GM23248 (cell line): Measurements from ENCODE around the gene ZMIZ1.

Source experiments
- EZH2 ChIP-seq: fragments of 200-600 bp; sonication (generic); IDR thresholded peaks from 2 replicates; pipeline ENCODE4 v1.6.1; 2018; ENCODE audit warnings: antibody characterized with exemption, mild to moderate bottlenecking; ENCODE audit not compliant: insufficient read depth, poor library complexity, severe bottlenecking
- EZH2phosphoT487 ChIP-seq: fragments of 200-600 bp; sonication (generic); IDR thresholded peaks from 2 replicates; pipeline ENCODE4 v1.6.1; 2018; ENCODE audit warnings: antibody characterized with exemption, moderate library complexity, mild to moderate bottlenecking, low read depth; ENCODE audit not compliant: insufficient read depth

DNA sequence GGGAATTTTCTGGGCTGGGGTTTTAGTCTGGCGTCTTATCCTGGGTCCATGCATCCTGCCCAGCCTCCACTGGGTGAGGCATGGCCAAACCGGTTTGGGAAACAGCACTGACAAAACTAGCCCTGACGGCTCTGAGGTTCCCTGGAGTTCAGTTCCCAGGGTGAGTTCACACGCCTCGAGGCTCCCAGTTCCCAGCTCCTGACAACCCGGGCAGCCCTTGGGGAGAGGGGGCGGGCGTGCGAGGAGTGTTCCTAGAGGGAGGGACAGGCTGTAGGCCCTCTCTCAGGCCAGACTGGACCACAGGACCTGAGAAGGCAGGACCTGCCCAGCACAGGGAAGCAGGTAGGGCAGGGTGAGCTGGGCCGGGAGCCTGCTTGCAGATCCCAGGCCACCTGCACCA lies 196.2 kb downstream of the ZMIZ1 start:
- TF ChIP-seq EZH2 (no peak), EZH2phosphoT487 (no peak)
